ENCODE data around the gene CNBD2.
"Not testable (repeated sequence)": the region's sequence is repeated elsewhere in the genome, so short reads cannot be mapped to it uniquely, and the experiment has no call there.

The CNBD2 gene

GRCh38 chr20:35975576-35976373, 7.4 kb downstream of the CNBD2 start:
- DNase-seq = no peak

GRCh38 chr20:35978041-35978513, 9.7 kb downstream of the CNBD2 start:
- no peak for DNase-seq

GRCh38 chr20:35979544-35979943, 11.2 kb downstream of the CNBD2 start:
- DNase-seq = no peak

DNA sequence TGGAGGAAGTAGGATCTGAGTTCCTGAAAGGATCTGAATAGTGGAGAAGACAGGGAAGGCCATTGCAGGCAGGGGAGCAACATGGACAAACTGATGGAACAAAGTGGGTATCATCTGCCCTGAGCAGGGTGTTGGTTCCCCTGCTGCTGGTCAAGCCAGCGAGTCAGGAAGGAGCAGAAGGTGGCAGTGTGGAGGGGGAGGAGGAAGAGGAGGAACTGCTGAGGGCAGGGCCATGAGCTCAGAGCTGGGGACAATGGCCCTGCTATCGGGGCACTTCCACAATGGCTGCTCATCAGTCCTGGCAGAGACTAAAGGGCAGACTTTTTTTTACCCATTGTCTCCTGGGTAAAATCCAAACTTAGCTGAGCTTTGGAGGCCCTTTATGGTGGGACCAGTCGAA, 13.6 kb downstream of the CNBD2 start:
- no peak for DNase-seq

- no peak for DNase-seq
Measured at GRCh38 chr20:35984382-35984781, 16.0 kb downstream of the CNBD2 start.

DNA sequence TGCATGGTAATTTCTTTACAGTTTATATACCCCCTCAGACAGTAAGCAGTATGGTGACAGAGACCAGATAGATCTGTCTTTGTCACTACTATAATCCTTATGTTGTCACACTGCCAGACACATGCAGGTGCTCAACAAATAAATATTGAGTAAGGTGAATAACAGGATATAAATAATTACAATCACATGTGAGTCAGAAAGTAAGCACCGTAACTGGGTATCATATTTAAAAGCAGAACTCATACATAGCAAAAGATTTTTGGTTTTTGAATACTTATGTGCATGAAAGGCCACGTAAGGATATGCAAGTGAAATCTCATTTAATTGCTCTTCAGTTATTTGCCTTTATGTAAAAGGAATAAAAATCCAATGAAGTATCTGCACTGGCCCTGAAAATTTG, 17.4 kb downstream of the CNBD2 start:
- DNase-seq = no peak

GRCh38 chr20:35988910-35989463, 20.6 kb downstream of the CNBD2 start:
- no peak for DNase-seq

- DNase-seq = peak; percentile 6
Measured at GRCh38 chr20:35991142-35991771, 22.9 kb downstream of the CNBD2 start.

GRCh38 chr20:35992713-35993335, 24.4 kb downstream of the CNBD2 start:
- peak; percentile 44 for DNase-seq

- peak; percentile 89 for DNase-seq
Measured at GRCh38 chr20:35994994-35995453, 26.6 kb downstream of the CNBD2 start.

DNA sequence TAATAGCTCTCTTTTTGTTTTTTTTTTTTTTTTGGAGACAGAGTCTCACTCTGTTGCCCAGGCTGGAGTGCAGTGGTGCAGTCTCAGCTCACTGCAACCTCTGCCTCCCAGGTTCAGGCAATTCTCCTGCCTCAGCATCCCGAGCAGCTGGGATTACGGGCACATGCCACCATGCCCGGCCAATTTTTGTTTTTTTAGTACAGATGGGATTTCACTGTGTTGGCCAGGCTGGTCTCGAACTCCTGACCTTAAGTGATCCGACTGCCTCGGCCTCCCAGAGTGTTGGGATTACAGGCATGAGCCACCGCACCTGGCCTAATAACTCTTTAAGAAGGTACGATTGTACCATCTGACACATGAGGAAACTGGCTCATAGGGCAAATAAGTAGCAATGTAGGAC, 28.1 kb downstream of the CNBD2 start:
- DNase-seq = not testable (repeated sequence)

DNA sequence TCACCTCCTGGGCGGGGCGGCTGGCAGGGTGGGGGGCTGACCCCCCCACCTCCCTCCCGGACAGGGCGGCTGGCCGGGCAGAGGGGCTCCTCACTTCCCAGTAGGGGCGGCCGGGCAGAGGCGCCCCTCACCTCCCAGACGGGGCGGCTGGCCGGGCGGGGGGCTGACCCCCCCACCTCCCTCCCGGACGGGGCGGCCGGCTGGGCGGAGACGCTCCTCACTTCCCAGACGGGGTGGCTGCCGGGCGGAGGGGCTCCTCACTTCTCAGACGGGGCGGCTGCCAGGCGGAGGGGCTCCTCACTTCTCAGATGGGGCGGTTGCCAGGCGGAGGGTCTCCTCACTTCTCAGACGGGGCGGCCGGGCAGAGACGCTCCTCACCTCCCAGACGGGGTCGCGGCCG, 32.9 kb downstream of the CNBD2 start:
- not testable (repeated sequence) for DNase-seq

DNA sequence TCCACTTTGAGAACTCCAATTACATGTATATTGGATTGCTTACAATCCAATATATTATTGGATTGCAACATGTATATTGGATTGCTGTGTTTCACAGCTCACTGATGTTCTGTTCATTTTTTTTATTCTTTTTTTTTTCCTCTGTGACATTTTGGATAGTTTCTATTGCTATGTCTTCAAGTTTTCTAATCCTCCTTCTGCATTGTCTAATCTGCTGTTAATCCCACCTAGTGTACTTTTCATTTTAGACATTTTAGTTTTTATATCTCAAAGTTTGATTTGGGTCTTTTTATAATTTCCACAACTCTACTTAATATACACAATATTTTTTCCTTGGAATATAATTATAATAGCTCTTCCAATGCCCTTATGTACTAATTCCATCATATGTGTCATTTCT, 34.5 kb downstream of the CNBD2 start:
- DNase-seq = no peak

DNA sequence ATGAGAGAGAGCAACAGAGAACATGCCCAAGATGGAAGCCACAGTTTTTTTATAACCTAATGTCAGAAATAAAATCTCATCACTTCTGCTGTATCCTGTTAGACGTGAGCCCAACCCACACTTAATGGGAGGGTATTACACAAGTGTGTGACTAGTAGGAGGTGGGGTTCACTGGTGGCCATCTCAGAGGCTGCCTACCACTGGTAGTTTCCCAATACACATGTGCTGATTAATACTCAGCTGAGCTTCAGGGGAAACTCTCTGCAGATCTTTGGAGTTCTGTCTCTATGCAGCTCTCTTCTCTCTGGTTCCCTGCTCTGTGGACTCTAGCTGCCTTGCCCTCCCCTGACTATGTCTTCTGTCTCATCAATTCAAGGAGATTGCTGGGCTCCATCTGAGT, 35.7 kb downstream of the CNBD2 start:
- no peak for DNase-seq

DNA sequence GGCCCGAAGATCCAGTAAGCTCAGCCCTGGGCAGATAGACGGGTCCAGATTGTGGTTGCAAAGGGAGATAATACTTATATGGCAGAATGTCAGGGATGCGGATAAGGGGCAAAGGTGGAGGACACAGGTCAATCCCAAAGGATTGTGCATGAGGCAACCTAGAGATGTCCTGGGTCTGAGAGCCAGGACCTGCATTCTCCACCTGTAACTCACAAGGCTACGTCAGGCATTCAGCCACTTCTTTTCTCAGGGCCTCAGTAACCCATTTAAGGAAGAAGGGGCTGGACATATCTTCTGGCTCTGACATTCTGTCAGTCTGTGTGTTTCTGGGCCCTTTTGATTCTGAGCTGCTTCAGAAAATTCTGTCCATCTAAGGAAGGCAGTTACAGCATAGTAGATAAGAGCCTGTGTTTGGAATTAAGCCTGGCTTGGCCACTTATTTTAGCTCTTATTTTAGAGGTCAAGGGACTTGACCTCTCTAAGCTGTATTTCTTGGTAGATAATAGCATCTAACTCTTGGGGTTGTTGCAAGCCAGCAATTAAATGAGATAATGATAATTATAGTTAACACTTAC, 40.2 kb downstream of the CNBD2 start:
- no peak for DNase-seq

- DNase-seq = no peak
Measured at GRCh38 chr20:36010076-36010475, 41.7 kb downstream of the CNBD2 start.

GRCh38 chr20:36010825-36011224, 42.4 kb downstream of the CNBD2 start:
- no peak for DNase-seq

DNA sequence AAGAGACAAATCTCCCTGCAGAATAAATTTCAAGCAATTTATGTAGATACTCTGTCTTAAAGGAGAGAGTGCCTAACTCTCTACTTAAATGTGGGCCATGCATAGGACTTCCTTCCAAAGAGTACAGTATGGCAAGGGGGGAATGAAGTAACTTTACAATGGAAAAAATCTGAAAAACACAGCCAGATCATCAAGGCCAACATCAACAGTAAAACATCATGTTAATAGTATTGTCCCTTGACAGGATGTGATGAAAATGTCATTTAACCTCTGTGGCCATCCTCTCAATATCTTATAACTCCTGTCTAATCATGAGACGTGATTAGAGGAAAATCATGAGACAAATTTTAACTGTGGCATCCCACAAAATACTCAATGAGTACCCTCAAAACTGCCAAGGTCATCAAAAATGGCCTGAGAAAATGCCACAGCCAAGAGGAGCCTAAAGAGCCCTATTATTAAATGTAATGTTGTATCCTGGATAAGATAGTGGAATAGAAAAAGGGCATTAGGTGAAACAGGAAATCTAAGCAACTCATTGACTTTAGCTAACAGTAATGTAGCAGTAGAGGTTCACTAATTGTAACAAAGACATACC, 47.5 kb downstream of the CNBD2 start:
- no peak for DNase-seq

GRCh38 chr20:36017048-36017951, 48.9 kb downstream of the CNBD2 start:
- DNase-seq = no peak

GRCh38 chr20:36018208-36018988, 50.0 kb downstream of the CNBD2 start:
- no peak for DNase-seq

- not testable (repeated sequence) for DNase-seq
Measured at GRCh38 chr20:36026131-36026530, 57.7 kb downstream of the CNBD2 start.

Data from CD4-positive, alpha-beta T cell treated with Interleukin-6 for 4 hours (primary cell).